Activated effector memory CD4-positive, alpha-beta T cell treated with anti-CD3 and anti-CD28 coated beads, Interleukin-2, amount 50 U/mL, for 16 hours (primary cell): ENCODE measurements around the gene SPTLC3.

Source experiments
- DNase-seq: peaks from one replicate; pipeline ENCODE4 v3.0.0-alpha.2; 2020

SPTLC3 gene

DNA sequence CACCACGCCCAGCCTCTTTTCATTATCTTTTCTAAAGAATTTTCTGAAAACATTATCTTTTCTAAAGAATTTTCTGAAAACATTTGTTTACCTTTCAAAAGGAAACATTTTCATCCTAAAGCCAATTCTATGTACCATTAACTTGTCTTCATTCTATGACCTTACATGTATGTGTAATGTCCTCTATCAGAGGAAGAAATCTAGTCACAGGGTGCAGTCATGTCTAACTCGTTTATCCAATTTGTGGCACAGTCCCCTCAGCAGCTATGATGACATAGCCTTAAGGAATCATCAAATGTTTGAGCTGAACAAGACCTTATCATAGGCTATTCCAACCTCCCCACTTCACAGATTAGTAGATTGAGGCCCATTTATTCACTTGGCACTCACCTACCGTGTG lies 21.5 kb upstream of the SPTLC3 start:
- DNase-seq: no peak

DNA sequence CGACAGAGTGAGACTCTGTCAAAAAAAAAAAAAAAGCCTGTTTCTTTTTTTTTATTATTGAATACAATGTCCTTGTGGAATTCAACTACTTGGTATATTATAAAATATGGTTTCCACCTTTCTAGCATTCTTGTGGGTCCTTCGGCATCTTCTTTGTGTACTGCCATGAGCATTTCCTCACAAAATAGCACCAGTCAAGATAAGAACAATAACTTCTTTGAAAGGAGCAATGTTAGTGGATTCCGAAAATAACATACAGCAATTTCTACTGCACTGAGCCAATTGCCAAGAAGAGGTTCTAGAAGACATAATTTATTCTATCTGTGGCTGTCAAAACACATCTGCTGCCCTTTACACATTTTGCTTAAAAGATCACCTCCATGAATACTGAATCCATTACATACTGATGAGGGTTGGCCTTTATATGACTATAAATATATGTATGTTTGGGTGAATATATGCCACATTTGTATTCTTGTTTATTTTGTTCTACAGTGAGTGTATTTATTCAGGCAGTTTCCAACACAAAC lies 19.1 kb upstream of the SPTLC3 start:
- DNase-seq: no peak

DNA sequence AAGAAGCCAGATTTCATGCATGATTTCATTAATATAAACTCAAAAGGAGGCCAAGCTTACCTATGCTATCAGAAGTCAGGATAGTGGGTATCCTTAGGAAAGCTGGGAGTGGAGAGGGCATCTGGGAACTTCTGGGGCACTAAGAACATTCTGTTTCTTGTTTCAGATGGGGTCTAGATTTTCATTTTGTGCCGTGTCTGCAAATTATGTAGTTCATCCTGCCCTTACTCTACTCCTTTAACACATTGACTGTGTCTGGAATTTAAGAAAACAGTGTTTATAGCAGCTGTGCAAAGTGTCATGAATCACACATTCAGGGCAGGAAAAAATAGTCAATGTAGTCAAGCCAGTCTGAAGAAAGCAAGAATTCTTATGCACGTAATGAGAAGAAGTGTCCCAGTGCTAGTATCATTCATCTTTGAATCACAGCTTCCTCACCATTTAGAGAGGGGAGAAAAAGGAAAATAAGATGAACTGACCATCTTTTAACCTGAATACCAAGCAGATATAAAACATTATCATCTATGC lies 11.6 kb upstream of the SPTLC3 start:
- DNase-seq: no peak

DNA sequence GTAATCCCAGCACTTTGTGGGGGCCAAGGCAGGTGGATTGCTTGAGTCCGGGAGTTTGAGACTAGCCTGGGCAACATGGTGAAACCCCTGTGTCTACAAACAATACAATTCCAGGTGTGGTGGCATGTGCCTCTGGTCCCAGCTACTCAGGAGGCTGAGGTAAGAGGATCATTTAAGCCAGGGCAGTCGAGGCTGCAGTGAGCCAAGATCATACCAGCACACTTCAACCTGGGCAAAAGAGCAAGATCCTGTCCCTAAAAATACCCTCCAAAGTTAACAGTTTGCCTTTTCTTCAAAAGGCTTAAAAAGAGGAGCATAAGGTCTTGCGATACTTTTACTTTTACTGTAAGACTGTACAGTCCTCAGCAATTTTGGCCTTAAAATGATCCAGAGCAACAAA lies 10.7 kb upstream of the SPTLC3 start:
- no peak for DNase-seq

DNA sequence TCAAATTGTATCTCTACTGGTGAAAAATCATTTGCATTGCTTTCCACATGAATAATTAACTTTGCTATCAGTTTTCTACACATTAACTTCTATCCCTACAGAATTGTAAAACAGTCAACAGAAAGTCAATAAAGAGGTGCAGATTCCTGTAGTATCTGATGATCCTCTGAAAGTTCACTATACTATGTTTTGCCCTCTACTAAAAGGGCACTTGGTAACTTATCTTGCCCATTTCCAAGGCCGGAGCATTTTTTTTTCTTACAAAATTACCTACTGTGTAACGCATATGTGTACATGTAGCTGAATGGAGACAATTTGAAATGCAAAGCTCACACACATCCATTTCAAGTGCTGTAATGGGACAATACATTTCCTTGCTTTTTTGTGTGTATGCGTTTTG lies 9.6 kb upstream of the SPTLC3 start:
- DNase-seq: no peak

DNA sequence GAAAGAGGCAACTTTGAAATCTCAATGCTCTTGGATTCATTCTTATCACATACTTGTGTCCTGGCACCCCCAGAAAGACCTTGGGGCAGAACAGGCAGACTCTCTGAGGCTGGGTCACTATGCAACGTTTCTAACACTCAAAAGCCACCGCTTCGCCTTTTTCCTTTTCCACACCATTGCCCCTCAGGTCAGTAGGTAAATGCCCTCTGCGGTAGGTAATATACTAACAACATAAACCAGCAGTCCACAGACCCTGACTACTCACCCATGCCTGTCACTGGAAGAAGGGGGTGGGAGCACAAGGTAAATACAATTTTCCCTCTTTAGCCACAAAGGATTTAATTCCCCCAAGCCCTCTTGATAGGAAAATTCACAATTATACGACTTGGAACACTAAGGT lies 6.5 kb upstream of the SPTLC3 start:
- DNase-seq: no peak

DNA sequence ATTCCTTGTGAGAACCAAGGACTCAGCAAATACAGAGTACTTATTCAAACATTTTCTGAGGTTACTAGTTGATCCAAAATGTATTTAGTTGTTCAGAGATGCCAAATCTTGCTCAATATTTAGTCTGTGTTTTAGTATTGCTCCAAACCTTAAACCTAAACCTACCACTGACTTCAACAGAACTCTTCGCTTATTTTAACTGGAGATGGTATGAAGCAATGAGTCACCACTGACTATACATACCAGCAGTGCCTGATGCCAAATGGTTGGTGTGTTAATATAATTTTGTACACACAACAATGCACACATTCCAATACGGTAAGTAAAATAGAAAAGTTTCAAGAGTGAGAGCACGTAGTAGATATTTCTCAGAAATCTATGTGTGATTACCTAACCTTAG lies 1.9 kb upstream of the SPTLC3 start:
- no peak for DNase-seq

DNA sequence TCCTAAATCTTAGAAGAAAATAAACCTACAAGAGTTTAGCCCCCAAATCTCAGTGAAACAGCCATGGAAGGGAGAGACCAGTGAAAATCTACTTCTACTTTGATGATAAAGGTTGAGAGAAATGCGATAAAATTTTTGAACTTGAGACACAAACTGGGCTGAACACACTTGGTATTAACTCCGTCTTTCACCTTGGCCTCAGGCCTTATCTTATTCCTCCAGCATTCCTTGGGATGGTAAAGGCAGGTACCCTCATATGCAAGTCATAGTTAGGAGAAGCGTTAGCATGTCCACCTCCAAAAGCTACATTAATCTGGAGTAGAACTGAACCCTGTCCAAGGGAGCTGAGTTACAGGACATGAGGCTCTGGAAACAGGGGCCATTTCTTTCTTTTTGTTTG lies 1.2 kb upstream of the SPTLC3 start:
- DNase-seq: no peak

DNA sequence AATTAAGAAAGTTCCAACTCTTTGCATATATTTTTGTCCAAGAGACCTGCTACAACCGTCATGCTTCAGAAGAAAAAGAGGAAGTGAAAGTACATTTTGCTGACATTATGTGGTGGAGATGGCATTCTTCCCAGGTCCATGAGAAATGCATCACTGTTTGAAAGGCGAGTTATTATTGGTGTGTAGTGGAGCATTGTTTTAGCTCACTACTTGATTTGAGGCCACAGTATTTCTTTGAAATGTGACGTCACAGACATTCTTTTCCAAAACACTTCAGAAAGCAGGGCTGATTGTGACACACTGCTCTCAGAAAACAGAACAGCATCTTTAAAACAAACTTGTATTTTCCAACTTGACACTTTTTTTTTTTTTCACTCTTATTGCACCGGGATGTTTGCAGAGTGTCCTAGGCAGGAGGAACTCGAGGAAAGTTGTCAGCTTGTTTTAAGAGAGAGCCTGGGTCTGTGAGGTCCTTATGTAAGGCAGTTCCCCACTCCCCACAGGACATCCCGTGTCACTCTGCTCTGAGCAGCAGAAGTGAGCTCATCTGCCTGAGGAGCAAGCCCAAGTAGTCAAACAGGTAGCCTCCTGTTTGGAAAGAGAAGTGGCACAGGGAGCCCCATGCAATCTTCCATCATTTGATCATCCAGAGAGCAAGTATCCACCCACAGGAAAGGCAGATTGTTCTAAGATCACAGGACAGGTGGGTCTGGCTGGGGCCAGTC lies 1.1 kb downstream of the SPTLC3 start:
- no peak for DNase-seq

DNA sequence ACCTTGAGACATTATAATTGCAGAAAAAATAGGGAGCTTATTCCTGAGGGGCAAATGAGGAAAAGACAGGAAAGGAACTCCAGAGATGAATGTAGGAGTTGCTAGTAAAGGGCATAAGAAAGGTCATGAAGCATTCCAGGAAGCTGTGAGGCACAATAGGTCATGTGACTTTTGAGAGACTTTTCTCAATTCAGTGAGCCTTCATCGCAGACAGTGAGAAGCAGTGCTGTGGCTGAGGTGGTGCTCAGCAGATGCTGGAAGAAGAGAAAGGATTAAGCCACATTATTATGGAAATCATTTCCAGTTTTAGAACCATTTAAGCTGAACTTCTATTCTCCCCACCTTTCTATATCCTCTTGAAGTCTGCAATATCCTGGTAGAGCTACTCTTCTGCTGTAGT lies 4.1 kb downstream of the SPTLC3 start:
- no peak for DNase-seq

DNA sequence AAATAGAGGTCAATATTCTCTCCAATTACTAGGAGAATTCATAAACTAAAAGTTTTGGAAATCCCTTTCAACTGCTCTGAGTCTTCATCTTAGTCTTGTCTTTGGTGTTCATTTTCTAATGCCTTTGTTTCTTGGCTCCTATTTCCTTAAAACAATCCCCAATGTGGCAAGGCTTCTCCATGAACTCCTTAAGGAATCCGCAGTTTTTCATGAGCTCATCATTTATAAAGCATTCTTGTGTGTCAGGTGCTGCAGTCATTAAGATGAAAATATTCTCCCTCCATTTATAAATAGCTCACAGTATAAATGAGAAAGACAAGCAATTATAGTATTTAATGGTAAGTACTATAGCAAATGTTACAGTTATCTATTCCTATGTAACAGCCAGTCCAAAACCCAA lies 4.6 kb downstream of the SPTLC3 start:
- no peak for DNase-seq

DNA sequence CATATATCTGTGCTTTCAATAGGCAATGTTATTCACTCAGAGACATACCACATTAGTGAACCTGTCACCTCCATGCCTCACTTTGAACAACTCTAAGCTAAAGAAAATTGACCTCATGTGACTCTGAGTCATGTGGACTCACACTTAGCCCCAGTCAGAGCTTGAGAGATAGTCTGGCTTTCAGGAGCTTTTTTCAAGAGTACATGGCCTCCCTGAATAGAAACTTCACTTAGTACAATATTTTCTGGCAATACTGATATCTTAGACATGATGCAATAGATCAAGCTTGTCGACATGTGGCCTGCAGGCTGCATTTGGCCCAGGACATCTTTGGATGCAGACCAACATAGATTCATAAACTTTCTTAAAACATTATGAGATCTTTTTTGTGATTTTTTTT lies 8.5 kb downstream of the SPTLC3 start:
- DNase-seq: no peak

DNA sequence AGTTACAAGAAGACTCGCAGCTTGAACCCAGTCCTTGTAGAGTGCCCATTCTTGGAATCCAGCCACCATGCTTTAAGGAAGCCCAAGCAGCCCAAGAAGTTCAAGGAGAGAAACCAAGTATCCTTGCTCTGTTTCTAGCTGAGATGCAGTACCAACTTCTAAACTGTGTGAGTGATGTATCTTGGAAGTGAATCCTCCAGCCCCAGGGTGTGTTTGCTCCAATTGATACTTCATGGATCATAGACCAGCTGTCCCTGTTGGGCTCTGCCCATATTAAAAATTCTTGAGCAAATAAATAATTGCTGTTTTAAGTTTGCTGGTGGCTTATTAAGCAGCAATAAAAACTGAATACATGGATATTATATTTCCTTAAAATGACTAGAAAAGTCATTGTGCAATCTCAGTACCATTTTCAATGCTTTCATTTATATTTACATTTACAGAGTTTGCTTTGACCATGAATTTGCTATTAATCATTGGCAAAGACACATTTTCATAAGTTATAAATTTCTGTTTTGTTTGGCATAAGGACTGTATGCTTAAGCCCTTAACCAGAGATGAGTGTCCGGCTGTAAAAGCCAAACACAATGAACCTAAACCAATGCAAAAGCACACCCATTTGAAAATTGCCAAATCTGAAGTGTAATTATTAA lies 9.2 kb downstream of the SPTLC3 start:
- DNase-seq: no peak

DNA sequence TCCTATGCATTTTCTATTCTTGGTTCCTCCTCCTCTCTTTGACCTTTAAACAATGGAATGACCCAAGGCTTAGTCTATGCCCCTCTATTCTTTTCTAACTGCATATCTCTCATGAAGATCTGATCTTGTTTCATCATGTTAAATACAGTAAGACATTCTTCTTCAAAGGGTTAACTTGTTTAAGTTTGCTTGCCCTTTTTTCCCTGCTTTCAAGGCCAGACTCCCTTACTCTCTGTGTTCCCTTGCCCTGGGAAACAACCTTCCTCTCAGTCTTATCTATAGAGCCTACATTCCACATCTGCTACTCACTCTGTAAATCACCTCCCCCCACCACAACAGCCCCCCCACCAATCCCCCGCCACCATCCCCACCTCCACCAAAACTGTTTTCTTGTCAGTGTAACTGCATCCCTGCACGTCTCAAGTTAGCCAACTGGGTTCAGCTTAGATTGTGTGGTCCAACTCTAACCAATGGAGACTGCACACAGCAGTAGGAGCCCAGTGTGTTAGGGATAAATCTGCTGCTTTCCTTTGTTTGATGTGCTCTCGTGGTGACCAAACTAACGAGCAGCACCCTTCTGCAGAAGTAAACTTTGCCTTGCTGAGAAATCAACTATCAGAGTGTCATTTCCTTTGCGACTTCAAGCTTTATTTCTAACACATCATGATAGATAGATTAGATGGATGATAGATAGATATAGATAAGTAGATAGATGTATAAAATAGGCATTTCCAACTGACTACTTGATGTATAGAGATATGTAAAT lies 12.6 kb downstream of the SPTLC3 start:
- no peak for DNase-seq

DNA sequence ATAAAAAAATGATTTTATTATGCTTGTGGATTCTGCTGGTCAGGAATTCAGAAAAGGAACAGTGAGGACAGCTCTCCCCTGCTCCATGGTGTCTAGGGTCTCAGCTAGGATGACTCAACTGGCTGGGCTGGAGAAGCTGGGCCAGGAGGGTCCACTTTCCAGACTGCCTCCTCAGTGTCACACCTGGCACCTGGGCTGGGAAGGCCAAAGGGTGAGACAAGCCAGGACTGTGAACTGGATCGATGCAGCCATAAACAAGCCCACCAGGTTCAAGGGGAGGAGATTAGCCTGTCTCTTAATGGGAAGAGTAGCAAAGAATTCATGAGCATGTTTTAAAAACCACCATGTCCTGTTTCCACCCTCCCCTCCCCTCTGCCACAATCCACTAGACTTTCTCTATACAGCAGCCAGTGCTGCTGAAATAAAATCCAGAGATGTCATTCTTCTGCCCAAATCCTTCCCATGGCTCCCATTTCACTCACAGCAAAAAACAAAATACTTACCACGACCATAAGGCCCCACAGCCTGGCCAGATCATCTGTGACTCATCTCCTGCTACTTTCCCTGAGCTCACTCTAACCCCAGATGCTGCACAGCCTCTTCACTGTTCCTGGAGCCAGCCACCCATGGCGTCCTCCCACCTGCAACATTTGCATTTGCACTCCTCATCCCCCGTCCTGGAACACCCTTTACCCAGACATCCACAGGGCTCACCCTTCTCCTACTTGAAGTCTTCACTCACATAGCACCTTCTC lies 13.8 kb downstream of the SPTLC3 start:
- DNase-seq: no peak

DNA sequence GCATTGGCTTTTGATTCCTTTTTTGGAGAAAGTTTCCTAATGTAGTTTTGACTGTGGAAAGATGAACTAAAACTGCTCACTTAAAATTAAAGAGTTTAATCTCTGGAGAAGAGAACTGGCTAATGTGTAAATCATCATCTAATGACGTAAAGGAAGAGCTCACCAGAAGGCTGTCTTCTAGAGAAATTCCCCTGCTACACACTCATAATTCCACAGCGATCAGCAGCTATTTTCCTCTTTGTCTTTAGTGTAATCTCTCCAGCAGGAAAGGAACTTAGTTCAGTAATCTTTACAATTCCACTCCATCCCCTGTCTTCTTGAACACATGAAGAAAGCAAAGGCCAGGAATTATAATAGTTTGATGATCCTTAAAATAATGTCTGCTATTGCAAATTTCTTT lies 15.8 kb downstream of the SPTLC3 start:
- DNase-seq: no peak

DNA sequence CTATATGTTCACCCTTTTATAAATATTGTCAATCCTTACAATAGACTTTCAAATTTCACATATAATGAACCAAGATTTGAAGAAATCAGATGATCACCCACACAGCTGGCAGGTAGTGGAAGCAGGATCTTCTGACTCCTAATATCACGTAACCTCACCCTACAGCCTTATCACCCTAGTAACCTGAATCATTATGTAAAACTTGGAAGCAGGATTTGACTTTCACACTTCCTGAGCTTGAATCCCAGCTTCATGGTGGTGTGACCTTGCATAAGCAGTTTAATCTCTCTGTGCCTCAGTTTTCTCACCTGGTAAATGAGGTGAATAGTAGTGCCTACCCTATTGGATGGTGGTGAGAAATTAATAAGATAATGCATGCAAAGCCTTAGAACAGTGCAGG lies 16.4 kb downstream of the SPTLC3 start:
- no peak for DNase-seq

DNA sequence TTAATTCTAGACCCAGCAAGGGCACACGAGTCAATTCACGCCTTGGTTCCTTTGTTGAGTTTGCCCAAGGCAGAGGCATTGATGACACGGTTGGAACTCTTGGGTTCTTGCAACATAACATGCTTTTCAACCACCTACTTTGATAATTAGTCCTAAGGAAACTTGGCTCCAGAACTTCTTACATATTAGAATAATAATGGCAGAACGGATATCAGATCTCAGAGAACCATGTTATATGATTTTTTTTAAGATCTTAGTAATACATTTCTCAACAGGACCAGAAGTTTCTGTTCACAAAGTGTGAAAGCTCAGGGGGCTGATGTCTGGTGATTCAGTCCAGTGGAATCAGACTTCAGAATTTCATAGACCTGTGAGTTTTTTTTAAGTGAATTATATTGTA lies 19.2 kb downstream of the SPTLC3 start:
- no peak for DNase-seq

DNA sequence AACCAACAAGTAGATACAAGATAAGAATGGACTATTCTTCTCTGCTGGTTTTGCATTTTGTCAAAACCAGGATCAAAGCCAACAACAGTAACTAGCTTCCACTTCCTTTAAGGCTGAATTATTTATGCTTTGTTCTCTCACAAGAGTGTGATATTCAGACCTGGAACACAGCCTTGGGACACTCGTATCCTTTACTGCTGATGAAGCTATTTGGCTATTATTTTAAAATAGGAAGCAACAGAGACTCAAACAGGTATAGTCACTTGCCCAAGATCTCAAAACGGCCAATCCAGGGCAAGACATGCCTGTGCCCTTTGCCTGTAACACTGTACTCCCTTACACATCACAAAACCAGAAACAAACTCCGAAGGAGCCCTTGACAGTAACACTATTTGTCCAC lies 19.9 kb downstream of the SPTLC3 start:
- DNase-seq: no peak

DNA sequence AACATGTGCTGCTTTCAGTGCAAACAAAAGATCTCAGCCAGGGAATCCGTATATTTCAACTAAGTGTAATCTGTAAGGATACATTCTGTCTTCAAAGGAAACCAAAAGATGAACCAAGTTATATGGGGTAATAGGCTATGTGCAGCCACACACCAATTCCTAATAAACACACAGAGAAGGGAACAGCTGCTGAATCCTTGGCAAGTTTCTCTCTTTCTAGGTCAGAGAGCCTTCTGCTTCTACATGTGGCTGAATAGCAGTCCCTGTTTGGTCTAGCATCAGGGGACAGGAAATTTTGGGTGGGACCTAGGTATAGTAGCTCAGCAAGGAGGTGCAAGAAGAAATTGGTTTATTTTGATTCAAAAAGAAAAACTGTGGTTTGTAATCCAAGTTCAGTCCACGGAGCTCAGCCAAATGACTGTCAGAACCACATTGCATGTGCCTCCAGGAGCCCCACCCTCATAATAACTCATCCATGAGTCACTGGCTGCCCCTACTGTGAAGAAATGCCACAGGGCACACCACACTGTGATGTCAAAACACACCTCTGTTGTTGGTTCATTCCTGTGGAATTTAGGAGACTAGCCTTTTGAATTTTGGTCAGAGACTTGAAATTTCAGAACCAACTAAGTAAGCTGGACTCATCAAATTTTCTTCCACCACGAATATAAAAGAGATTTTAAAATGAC lies 21.1 kb downstream of the SPTLC3 start:
- DNase-seq: no peak

DNA sequence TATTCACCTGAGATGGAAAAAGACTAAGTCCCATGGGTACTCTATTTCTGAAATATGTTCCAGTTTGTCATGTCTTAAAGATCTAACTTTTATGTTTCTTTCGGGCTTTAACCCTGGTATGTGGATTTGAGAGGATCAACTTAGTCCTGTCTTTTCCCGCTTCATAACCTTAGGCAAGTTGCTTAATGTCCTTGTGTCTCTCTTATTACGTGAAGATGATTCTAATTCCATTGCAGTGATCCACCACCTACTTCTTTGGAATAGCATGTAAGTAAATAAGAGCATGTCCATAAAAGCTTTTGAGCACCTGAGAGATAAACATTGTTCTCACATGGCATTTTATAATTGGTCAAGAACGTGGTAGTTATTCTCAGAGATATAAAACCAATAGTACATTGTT lies 23.0 kb downstream of the SPTLC3 start:
- DNase-seq: no peak

DNA sequence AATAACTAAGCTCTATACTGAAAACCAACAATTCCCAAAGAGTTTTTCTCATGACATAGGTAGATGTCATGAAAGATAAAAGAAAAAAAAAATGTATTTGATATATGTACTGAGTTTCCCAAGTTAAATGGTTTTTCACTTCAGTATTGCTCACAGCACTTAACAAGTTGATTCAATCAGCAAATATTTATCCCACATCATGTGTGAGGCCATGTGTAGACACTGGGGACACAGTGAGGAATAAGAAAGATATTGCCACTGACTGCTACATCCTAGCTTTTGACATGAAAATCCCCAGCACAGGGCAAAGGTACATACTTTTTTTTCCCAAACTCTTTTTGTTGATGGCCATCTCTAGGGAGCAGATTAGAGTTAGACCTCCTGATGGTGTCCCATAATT lies 25.3 kb downstream of the SPTLC3 start:
- DNase-seq: no peak
